Measurements from ENCODE around the gene PCDH15.

GRCh38 chr10:53930648-53931047 is 870.4 kb downstream of the PCDH15 start:
- TF ChIP-seq CTCF (IDR thresholded peaks at IDR 0.05; ENCODE audit: control extremely low read depth in 1 of 3, insufficient read depth in 1 of 3, low read depth in 1 of 3, low read length in 3 of 3) (no peak), MAFK (IDR thresholded peaks at IDR 0.05; ENCODE audit: low read depth, low read length) (no peak), EZH2 (IDR thresholded peaks at IDR 0.05; ENCODE audit: low read depth, low read length, severe bottlenecking) (no peak), CEBPB (IDR thresholded peaks at IDR 0.05; ENCODE audit: low read depth, low read length) (no peak), CHD2 (IDR thresholded peaks at IDR 0.05; ENCODE audit: low read length) (no peak), POLR2A (IDR thresholded peaks at IDR 0.05; ENCODE audit: control extremely low read depth in 1 of 2, low read depth in 2 of 2, low read length in 2 of 2) (no peak), POU5F1 (IDR thresholded peaks at IDR 0.05; ENCODE audit: low read depth, low read length) (no peak), JUN (IDR thresholded peaks at IDR 0.05; ENCODE audit: low read depth, low read length) (no peak), RXRA (IDR thresholded peaks at IDR 0.05; ENCODE audit: insufficient read depth, low read depth, low read length) (no peak), ATF2 (IDR thresholded peaks at IDR 0.05; ENCODE audit: low read length) (no peak), SRF (IDR thresholded peaks at IDR 0.05; ENCODE audit: low read depth, low read length) (no peak), TEAD4 (IDR thresholded peaks at IDR 0.05; ENCODE audit: low read depth, low read length) (no peak), POLR2AphosphoS5 (IDR thresholded peaks at IDR 0.05; ENCODE audit: low read depth, low read length) (no peak)
